ENCODE results near the gene S100A13.
"Not testable (repeated sequence)": the region's sequence is repeated elsewhere in the genome, so short reads cannot be mapped to it uniquely, and the experiment has no call there.

The S100A13 gene

DNA sequence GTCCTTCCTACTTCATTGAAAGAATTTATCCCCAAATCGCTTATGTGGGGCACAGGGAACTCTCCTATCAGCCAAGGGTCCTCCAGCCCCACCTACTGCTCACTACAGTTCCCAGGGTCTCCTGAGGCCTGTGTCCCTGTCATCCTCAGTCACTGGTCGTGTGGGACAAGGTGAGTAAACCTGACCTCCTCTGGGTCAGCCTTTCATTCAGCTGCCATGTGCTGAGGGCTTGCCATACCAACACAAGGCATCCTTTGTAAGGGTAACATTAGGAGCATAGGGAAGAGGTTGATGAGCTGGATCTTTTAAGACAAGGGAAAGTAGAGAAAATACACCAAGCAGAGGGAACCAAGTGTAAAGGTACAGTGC lies 20.0 kb upstream of the S100A13 start:
- DNase-seq = no peak

DNA sequence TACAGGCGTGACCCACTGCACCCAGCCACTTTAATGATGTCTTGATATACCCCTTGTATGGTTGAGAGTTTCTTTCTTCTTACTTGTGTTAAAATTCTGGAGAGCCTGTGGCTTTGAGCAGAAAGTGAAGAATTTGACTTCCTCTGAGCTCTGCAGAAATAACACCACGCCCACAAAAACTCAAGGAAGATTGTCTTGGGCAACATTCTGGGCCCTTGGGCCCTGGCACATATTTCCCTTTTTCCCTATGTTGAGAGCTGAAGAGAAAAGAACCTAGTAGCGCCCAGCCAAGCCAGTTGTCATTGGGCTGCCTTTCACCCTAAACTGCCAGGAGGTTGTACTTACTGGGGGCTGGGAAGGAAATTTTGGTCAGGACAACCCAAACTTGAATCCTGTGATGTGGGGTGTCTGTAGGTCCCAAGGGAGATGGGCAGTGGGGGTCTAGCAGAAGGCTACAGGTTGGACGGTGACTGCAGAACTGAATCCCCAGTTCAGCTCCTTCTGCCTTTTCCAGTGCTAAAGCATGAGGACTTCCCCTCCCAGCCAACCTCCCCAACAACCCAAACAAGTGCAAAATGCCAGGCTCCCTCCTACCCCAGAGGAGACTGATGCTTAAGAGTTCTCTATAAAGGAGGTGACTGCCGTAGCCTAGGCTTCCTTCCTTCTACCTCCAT lies 19.5 kb upstream of the S100A13 start:
- no peak for DNase-seq

DNA sequence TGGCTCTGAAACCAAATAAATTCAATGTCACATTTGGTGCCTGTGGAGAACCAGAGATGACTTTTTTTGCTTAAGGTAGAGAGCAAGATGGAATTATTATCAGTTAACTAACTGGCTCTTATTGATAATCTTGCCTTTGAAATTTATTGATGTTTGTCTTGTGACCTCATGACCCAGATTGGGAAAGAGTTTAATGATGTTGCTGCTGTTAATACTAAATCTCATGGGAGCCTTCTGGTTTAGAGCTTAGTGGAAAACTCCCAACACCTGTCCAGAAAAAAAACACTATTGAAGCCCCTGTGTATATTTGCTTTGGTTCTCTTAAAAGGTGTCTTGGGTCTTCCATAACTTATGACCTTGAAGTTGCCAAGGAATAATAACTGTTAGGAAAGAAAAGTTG lies 16.5 kb upstream of the S100A13 start:
- no peak for DNase-seq

DNA sequence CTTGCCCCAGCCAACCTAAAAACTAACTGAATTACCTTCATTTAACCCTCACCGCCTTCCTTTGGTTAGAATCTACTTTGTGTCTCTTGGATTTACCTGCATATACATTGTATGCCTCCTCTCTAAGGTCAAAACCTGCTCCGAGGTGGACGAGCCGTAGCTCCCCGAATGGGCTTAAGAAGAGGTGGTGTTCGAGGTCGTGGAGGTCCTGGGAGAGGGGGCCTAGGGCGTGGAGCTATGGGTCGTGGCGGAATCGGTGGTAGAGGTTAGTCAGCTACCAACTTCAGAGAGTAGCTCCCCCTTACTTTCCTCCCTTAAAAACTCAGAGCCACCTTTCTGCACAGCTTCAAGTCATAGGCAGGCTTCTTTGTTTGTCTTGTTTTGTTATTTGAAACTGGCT lies 15.8 kb upstream of the S100A13 start:
- DNase-seq = no peak

DNA sequence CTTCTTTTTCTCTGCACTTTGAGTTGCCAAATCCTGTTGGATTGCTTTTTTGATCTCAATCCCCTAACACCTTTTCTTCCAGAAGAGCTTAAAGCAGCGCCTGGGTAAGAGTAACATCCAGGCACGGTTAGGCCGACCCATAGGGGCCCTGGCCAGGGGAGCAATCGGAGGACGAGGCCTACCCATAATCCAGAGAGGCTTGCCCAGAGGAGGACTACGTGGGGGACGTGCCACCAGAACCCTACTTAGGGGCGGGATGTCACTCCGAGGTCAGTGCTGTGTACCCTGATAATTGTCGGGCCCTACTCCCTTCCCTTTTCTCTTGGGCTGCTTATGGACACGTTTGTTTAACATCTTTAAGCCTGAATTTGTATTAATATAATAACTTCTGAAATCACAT lies 14.9 kb upstream of the S100A13 start:
- no peak for DNase-seq

DNA sequence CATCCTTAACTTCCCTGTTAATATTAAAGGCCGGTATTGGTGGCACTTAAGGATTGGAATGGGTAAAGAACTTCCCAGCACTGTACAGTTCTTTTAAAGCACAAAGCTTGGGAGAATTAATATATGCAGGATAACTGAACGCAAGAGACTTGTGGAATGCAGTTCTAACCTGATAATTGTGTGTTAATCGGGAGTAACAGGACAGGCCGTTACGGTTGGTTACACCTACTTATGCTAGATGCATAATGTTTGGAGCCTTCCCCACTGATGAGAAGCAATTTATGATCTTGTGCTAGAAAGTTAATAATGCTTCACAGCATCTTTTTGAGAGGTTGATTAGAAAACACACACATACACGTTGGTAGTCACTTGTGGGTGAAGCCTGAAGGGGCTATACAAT lies 13.6 kb upstream of the S100A13 start:
- DNase-seq = no peak

DNA sequence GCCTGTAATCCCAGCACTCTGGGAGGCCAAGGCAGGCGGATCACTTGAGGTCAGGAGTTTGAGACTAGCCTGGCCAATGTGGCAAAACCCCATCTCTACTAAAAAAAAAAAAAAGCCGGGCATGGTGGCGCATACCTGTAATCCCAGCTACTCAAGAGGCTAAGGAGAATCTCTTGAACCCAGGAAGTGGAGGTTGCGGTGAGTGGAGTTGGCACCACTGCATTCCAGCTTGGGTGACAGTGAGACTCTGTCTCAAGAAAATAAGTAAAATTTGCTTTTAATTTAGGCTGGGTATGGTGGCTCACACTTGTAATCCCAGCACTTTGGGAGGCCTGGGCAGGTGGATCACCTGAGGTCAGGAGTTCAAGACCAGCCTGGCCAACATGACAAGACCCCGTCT lies 12.9 kb upstream of the S100A13 start:
- DNase-seq = not testable (repeated sequence)

DNA sequence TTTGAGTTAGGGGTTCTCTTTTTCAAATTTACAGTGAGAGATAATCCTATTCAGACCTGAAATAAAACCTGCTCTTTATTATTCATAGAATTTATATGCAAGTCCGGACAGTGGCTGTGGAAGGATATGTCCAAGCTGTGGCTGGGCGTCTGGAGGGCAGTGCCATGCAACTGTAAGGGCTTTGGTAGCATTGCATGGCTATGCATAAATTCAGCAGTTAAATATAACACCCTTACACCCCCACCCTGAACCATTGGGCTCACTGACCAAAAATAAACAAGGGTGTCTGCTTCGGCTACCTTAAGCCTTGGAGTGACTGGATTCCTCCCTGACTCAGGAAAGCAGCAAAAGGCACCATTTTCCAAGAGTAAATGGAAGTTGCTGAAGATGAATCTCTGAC lies 12.0 kb upstream of the S100A13 start:
- DNase-seq = no peak

DNA sequence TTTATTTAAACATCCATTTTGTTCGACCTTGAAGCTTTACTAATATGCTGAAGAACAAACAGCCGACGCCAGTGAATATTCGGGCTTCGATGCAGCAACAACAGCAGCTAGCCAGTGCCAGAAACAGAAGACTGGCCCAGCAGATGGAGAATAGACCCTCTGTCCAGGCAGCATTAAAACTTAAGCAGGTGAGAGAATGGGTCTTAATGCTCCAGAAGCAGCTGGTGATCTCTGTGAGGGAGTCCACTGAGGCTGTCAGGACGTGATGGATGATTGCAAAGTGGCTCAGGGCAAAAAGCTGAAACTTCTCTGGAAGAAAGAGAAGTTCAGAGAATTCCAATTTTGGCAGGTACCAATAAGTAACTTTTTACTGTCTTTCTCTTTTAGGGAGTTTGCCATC lies 11.0 kb upstream of the S100A13 start:
- no peak for DNase-seq

DNA sequence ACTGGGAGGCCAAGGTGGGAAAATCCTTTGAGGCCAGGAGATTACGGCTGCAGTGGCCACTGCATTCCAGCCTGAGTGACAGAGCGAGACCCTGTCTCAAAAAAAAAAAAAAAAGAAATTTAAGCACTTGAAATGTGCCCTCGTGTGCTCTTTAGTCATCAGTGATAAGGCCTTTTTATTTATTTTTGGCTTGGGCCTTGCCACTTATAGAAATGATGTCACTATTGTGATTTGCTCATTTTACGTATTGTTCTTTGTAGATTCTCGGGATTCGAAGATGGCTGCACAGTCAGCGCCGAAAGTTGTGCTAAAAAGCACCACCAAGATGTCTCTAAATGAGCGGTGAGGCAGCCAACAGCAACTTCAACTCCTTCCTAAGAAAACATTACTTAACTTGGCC lies 9.0 kb upstream of the S100A13 start:
- DNase-seq = no peak

DNA sequence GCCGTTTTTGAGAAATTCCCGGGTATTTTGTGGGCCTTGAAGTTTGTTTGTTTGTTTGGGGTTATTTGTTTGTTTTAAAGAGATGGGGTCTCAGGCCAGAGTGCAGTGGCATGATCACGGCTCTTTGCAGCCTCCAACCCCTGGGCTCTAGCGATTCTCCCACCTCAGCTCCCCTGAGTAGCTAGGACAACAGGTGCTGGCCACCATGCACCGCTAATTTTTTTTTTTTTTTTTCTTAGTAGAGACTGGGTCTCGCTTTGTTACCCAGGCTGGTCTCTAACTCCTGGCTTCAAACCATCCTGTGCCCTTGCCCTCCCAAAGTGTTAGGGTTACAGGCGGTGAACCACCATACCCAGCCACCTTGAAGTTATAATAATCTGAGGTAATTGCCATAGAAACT lies 8.6 kb upstream of the S100A13 start:
- no peak for DNase-seq

DNA sequence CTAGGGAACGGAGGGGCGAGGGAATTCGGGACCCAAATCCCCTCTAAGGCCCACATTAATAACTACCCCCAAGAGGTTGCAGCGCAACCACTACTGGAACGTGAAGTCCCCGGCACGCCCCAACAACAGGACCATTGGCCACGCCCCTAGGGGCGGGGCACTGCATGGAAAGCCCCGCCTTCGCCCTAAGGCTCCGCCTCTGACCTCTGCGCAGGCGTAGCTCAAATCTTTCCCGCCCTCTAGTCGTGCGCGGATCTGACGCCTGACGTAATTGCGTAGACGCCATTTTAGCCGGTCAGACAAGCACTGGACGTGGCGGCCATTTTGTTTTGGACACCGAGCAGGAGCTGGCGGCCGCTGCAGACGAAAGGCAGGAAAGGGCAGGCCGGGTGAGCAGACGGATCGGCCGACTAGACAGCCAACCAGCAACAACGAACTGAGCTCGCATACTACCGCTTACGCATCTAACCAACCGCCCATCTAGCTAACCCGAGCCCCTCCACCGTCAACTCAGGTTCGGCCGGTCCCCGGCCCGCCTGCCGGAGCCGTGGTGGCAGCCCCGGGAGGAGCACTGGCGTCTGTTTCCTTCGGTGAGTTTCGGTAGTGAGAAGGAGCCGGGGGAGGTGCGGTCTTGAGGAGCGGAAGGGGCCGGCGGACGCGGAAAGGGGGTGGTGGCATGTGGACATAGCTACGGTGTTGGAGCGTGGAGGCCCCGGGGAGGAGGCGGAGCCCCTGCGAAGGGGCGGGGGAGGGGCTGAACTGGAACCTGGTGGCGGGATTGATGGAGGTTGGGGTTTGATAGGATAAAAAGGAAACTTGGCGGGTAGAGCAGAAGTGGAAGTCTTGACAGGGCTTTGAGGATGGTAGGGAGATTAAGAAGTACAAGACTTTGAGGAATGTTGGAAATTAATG lies 6.7 kb upstream of the S100A13 start, which contains the start of gene CHTOP:
Gene CHTOP (plus strand): TSS at position 313 of the 912 bp plus-strand sequence. CDS start 2,523 bp downstream, outside the sequence.
- peak; percentile 98 for DNase-seq

DNA sequence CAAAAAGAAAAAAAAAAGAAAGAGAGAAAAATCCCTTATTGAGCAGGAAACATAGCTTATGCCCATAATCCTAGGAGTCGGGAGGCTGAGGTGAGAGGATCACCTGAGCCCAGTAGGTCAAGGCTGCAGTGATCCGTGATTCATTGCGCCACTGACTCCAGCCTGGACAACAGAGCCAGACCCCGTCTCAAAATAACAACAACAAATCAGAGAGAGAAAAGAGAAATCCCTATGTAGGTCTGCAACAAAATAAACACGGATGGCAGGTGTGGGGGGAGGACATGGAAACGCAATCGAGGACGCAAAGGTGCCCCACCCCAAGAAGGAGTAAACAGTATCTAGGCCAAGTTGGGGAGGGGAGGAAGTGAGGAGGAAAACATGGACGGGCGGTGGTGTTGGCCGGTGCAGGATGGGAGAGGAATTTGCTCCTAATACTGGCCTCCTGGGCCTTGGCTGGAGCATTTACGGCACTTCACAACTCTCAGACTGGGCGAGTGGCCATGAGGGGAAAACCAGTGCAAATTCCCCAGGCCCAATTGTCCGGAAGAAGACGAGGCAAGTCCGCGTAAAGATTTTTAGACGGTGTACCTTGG lies 6.0 kb upstream of the S100A13 start:
- no peak for DNase-seq

DNA sequence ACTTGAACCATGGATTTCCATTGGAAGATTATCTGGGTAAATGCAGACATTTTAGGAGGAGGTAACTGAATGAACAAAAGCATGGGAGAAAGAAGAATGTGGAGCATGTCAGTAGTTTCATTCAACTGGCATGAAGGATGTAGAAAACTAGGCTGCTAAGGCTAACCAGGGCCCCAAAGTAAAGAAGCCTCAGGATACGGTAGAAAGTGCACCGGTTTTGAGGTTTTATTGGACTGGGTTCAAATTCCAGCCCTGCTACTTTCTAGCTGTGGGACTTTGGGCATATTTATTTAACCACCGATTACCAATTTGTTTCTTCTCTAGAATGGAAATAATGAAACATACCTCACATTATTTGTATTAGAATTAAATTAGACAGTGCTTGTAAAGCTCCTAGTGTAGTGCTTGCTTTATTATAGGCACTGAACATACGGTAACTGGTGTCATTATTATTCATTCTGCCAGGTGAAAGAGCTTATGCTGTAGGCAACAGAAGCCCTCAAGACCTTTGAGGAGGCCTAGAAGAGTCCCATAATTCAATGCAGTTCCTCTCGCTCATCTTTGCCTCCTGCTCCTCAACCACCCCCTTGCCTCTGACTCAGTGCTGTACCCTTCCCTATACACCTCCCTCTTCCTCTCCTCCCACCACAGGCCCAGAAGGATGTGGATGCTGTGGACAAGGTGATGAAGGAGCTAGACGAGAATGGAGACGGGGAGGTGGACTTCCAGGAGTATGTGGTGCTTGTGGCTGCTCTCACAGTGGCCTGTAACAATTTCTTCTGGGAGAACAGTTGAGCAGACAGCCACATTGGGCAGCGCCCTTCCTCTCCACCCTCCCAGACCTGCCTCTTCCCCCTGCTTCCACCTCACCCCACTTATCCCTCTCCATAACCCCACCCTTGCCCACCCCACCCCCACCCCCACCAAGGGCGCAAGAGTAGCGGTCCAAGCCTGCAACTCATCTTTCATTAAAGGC lies 4.0 kb upstream of the S100A13 start:
- DNase-seq = no peak

DNA sequence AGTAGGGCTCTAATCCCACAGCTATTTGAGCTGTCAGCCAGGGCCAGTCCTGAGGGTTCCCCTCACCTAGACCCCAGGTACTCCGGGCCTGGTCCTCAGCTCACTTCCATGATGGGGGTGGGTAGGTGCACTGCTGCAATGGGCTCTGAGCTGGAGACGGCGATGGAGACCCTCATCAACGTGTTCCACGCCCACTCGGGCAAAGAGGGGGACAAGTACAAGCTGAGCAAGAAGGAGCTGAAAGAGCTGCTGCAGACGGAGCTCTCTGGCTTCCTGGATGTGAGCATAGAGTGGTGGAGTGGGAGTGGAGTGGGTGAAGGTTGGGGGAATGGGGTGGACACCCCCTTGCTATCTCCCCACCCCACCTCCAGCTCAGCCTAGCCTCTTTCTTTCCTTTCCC lies 3.1 kb upstream of the S100A13 start:
- DNase-seq = no peak

DNA sequence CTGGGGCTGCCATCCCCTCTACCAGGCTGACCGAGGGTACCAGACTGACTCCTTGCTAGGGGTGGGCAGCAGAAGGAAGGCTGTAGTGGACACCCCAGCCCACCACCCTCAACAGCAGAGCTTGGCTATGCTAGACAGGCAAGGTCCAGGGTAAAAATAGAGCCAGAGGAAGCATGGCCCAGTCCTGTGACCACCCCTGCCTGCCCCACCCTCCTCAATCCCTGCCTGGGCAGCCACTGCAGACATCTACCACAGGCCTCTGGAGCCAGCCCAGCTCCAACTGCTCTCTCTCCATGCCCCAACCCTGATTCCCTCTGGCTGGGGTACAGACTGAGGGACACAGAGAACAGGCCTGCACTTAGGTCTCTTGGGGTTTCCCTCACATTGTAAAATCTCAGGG lies 2.7 kb upstream of the S100A13 start:
- peak; percentile 50 for DNase-seq

DNA sequence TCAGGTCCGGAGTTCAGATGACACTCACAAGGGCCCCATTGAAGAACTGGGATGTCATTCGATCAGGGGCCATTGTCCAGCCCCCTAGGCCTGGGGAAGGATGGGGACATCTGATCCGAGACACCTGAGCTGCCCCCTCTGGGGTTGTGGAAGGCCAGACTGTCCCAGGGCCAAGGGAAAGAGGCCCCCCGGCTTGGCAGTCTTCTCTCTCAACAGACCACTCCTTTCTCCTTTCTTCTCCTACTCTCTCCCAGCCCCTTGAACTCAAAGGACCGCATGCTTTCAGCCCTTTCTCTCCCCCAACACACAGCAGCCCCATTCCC lies 2.0 kb upstream of the S100A13 start:
- no peak for DNase-seq

DNA sequence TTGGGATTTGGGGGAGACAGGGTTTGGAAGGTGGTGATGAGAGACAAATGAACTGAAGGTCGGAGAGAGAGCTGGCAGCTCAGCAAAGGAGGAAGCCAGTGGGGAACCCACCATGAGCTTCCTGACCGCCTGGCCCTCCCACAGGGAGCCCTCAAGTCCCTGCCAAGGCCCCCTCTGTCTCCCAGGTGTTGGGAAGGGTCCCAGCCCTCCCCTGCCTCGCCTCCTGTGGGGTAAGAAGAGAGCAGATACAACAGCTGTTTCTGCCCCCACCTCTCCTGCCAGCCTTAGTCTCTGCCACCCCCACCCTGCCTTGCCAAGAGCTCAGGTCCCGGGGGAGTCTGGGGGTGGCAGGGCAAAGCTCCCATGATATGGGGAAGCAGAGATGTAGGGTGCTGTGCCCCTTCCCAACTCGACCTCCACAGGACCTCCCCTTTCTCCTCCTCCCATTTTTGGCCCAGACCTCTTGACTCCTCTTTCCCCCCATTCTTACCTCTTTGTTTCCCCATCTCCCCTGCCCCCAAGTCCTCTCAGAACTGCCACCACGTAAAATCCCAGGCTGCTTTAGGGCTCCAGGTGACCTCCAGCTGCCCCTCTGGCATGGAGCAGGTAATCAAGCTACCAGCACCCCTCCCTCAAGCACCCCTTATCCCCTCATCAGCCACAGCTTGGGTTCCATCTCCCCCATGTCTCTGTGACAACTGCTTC lies 1.5 kb upstream of the S100A13 start:
- no peak for DNase-seq

DNA sequence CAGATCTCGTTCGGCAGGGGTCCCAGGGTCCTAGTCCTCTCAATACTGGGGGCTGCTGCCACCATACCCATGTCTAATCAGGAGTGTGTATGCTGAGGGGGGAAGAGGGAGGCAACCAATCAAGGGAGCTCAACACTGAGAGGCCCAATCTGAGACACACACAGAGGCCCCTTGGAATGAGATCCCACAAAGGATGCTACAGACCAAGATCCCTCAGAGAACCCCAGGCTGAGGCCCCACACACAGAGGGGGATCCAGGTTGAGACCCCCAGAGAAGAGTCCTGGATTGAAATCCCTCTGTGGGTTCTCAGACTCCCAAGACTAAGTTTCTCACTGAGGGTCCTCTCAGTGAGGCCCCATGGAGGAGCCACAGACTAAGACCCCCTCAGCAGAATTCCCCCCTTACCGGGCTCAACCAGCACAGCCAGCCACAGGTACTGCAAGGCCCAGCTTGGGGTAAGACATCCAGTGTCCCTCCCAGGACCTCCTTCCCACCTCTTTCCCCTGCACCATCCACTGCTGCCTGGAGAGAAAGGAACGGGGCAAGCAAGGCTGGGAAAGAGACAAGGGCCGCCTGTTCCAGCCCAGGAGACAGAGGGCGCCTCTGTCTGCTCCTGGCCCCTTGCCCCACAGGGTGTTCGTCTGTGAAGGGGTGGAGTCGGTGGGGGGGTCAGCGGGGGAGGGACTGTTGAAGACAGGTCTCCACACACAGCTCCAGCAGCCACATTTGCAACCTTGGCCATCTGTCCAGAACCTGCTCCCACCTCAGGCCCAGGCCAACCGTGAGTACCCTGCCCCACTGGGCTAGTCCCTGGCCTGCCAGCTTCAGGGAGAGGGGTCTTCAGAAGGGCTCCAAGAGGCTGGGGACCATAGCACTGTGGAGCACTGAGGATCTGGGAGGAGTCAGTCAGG lies 666 bp upstream of the S100A13 start, which contains the start of gene S100A1:
Gene S100A1 (plus strand): TSS at position 720 of the 912 bp plus-strand sequence. CDS start 2,088 bp downstream, outside the sequence.
- DNase-seq = peak; percentile 55

DNA sequence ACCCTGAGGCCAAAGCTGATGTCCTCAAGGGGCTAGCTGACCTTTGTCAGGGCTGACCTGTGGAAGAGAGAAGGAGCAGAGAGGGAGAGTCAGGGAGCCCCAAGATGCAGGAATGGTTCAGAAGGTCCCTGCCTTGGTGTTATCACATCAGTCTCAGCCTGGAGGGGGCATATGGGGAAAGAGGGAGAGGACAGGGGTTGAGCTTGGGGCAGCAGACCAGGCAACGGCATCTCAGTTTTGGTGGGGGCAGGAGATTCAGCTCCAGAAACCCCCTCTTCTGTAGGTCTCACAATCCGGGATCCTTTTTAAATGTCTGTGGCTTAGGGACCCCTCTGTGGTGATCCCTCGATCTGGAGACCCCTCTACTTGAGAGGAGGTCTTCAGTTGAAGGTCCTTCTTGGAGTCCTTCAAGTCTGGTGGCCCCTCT lies 815 bp downstream of the S100A13 start:
- DNase-seq = no peak

Data from right hindlimb (tissue), 1 donor.